Measurements from ENCODE around the gene GOLPH3.
A peak's percentile ranks its signal among the peaks of the same experiment; 100 is the strongest.
"Not testable (repeated sequence)": the region's sequence is repeated elsewhere in the genome, so short reads cannot be mapped to it uniquely, and the experiment has no call there.

Gene GOLPH3

DNA sequence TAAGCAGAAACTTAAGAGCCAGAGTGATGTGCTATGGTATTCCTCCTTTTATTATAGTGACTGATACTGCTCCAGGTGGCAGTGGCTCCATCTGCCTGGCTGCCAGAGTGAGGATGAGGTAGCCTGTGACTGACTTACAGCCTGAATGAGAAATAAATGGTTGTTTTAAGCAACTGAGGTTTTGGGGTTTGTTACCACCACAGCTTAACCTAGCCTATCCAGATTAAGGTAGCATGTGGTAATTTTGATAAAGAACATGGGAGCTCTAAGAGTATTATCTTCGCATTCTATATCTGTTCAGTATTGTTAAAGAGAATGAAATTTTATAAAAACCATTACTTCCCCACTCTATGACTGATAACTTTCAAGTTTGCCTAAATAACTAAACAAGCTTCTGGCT lies 39.0 kb downstream of the GOLPH3 start:
- no peak for DNase-seq (ENCODE audit: low read depth, low spot score)

DNA sequence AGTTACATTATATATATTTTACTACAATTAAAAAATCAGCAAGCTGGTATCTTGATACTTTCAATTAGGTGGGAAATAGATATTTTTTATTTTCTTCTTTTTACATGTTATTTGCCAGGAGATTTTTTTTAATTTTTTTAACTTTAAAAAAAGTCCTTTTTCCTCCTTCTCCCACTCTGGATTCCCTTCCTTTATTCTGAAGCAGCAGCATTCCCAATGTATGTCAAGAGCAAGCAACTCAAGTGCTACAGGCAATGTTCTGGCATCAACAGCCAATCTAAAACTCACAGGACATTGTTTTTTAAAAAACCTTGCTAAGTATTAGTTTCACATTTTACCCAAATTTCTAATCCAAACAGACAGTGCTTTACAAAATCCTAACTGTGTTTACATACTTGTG lies 41.4 kb downstream of the GOLPH3 start:
- no peak for DNase-seq (ENCODE audit: low read depth, low spot score)

GRCh38 chr5:32131604-32132003 lies 42.5 kb downstream of the GOLPH3 start:
- no peak for DNase-seq (ENCODE audit: low read depth, low spot score)

- no peak for DNase-seq (ENCODE audit: low read depth, low spot score)
These were observed 43.3 kb downstream of the GOLPH3 start for GRCh38 chr5:32130865-32131264.

DNA sequence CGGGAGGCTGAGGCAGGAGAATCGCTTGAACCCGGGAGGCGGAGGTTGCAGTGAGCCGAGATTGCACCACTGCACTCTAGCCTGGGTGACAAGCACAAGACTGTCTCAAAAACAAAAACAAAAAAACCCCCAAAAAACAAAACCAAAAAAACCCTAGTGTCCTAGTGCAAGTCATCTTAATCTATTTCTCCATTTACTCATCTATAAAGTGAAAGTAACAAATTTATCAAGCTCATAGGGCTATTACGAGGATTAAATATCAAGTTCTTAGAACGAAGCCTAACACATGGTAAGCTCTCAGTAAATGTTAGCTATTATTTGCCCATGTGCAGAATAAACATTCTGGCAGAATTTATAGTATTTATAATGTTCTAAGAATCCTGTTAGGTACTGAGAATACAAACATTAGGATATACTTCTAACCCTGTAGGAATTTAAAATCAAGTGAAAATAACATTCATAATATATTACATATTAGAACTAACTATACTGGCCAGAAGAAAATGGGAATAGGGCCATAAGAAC lies 45.0 kb downstream of the GOLPH3 start:
- no peak for DNase-seq (ENCODE audit: low read depth, low spot score)

GRCh38 chr5:32127711-32128110 lies 46.4 kb downstream of the GOLPH3 start:
- no peak for DNase-seq (ENCODE audit: low read depth, low spot score)

GRCh38 chr5:32126691-32127090 lies 47.4 kb downstream of the GOLPH3 start:
- no peak for DNase-seq (ENCODE audit: low read depth, low spot score)

DNA sequence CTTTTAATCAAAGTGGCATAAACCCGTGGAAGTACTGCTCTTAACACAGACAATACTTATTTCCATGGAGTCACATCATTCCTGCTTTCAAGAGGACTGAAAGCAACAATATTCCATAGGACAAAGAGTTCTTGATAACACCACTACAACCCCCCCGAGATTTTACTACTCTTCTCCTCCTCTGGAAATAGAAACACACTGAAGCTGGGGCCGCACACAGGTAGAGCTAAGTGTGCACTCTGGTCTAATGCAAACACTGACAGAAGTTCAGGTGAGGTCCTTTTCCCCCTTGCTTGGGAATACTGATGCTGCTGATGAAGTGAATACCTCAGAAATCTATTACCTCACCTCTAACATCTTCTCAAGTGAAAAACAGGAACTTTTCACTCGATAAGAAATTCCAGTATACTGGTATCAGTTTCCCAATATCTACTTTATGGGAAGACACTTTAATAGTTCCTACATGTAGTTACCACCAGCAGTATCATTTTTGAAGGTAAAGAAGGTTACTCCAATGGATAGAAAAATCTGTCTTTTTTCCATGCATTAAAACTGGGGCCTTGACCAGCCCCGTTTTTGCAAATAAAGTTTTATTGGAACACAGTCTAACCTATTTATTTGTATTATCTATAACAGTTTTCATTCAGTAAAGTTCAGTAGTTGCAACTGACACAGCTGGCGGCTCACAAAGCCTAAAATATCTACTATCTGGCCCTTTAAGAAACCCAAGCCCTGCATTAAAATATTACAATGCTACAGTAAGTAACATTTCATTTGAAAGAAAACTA lies 50.0 kb downstream of the GOLPH3 start:
- no peak for DNase-seq (ENCODE audit: low read depth, low spot score)

DNA sequence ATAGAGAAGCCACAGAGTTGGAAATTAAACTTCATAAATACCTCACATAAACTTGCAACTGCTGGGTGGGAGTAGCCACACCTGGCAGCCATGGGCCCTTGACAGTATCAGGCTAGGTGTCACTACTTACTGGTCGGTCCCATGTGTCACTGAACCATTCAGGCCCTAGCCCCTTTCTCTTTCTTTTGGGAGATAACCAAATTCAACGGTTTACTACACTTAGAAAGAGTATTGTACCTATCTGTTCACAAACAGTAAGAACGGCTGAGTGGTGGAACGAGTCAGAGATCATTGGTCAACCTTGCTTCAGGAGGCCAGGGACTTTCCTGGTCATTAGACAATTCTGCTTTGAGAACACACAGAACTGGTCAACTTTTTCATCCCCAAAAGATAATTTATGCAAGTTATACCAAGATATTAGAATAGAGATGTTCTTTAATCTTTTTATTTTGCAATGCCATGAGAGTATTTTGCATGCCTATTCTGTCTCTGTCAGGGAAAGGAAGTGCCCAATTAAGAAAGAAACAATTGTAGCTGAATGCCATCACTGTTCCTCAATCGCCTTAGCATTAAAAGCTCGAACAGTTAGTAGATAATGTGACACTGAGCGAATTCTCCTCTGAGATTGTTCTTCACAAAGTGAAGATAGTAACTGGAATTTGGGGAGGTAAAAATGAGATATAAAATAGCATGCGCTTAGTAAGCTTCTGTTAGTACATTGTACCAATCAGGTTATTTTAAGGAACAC lies 50.9 kb downstream of the GOLPH3 start:
- DNase-seq (ENCODE audit: low read depth, low spot score), result no peak

DNA sequence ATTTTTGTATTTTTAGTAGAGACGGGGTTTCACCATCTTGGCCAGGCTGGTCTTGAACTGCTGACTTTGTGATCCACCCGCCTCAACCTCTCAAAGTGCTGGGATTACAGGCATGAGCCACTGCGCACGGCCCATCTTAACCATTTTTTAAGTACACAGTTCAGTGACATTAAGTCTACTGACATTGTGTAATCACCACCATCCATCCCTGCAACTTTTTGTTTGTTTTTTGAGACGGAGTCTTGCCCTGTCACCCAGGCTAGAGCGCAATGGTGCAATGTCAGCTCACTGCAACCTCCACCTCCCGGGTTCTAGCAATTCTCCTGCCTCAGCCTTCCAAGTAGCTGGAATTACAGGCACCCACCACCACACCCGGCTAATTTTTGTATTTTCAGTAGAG lies 55.2 kb downstream of the GOLPH3 start:
- not testable (repeated sequence) for DNase-seq (ENCODE audit: low read depth, low spot score)

- no peak for DNase-seq (ENCODE audit: low read depth, low spot score)
These were observed 57.4 kb downstream of the GOLPH3 start for GRCh38 chr5:32116574-32117313.

GRCh38 chr5:32115985-32116384 lies 58.1 kb downstream of the GOLPH3 start:
- DNase-seq (ENCODE audit: low read depth, low spot score), result no peak

GRCh38 chr5:32110111-32110696 lies 63.9 kb downstream of the GOLPH3 start:
- DNase-seq (ENCODE audit: low read depth, low spot score), result no peak

GRCh38 chr5:32109236-32109635 lies 64.9 kb downstream of the GOLPH3 start:
- no peak for DNase-seq (ENCODE audit: low read depth, low spot score)

- no peak for DNase-seq (ENCODE audit: low read depth, low spot score)
These were observed 66.0 kb downstream of the GOLPH3 start for GRCh38 chr5:32108167-32108566.

DNA sequence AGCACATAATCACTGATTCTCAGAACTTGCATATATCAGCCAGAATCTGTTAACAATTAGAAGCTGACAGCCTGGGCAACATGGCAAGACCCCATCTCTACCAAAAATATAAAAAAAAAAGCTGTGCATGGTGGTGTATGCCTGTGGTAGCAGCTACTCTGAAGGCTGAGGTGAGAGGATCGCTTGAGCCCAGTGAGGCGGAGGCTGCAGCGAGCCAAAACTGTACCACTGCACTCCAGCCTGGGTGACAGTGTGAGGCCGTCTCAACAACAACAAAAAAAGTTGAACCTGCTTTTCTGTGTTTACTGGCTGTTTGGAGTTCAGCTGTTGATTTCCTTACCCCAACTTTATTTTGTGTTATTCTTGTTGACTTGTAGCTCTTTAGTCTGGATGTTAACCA lies 66.8 kb downstream of the GOLPH3 start:
- DNase-seq (ENCODE audit: low read depth, low spot score), result no peak

DNA sequence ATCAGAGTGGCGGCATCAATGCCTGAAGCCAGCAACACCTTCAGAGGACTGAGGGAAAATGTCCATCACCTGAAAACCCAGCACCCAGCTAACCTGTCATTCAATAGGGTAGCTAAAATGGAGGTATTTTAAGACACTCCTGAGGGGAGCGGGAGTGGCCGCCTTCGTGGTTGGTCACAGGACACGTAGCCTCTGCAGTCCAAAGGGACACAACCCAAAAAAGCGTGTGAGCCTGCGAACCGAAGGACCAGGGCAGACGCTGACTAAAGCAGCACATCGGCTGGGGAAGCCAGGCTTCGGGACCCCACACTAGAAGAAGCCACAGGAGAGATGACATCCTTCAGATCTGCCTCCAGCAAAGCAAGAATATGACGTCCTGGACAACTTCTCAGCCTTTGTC lies 70.6 kb downstream of the GOLPH3 start:
- DNase-seq (ENCODE audit: low read depth, low spot score), result no peak

DNA sequence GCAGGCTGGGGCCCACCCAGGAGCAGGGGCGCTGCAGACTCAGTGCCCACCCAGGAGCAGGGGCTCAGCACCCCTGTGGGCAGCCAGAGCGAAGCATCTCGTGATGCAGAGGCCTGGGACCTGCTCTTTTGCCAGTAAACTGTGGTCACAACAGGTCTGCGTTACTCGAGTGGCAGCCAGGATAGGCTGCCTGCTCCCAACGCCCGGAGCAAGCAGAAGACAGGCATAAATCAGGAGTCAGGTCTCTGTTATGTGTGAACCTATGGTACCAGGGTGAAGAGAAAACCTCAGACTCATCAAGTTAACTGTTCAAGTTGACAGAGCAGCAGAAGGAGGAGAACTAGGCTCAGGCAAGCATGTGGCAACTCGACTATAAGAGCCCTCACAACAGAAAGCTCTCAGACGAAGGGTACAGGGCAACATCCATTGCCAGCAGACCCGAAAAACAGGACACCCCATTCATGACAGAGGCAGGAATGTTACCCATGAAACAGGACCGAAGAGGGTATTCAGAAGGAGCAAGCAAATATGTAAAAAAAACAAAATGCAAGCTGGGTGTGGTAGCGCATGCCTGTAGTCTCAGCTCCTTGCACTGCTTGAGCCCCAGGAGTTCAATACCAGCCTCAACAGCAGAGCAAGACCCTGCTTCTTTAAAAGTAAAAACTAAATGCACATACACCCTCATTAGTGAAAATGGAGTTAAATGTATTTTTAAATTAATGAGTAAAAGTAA lies 71.7 kb downstream of the GOLPH3 start:
- no peak for DNase-seq (ENCODE audit: low read depth, low spot score)

- DNase-seq (ENCODE audit: low read depth, low spot score), result no peak
These were observed 73.3 kb downstream of the GOLPH3 start for GRCh38 chr5:32100691-32101302.

DNA sequence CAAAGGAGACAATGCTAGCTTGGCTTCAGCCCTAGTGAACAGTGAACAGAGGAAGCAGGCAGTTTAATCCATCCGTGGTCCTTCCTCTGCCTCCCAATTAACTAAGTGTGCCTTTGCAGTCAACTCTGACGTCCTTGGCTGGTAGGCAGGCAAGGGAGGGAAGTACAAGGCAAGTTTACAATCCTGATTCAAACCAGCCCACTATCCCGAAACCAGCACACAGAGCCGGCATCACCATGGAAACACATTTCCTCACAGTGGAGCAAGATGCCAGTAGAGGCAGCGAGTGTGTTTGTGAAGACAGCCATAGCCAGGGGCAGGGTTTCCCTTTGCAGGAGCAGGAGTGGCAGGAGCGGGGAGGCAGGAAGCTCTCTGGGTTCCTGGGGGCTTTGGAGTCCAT lies 73.9 kb downstream of the GOLPH3 start:
- DNase-seq (ENCODE audit: low read depth, low spot score), result peak; percentile 48

Measured in ELF-1 (cell line).